Measurements from ENCODE around the gene HPCAL4. TPM values are rescaled to one million over a fixed set of nuclear protein-coding genes. Genes with fewer than 3 reads are reported as not detected.

The HPCAL4 gene
- total RNA-seq, 1 experiment from 2014 or later, result 0.14 TPM

DNA sequence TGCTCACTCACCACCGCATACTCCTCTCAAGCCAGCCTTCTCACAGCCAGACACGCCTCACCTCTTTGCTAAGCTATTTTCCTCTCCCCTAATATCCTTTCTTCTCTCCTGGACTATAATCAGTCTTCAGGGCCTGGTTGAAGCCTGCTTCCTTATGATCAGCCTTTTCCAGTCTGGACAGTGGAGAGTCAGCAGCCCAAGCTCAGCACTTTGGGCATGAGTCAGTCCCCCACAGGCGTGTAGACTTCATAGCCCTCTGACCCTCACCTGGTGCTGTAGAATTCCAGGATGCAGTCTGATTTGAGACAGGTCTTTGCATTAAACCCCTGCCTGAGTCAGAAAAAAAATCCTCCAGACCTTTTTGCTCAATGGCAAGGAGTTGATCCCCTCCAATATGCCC is 2.5 kb downstream of the HPCAL4 start:
- H3K36me3 Mint-ChIP-seq (ENCODE audit: insufficient read depth, unreplicated experiment), result no peaks in the 10 kb centered on the region
- TF ChIP-seq, protein P1, sequence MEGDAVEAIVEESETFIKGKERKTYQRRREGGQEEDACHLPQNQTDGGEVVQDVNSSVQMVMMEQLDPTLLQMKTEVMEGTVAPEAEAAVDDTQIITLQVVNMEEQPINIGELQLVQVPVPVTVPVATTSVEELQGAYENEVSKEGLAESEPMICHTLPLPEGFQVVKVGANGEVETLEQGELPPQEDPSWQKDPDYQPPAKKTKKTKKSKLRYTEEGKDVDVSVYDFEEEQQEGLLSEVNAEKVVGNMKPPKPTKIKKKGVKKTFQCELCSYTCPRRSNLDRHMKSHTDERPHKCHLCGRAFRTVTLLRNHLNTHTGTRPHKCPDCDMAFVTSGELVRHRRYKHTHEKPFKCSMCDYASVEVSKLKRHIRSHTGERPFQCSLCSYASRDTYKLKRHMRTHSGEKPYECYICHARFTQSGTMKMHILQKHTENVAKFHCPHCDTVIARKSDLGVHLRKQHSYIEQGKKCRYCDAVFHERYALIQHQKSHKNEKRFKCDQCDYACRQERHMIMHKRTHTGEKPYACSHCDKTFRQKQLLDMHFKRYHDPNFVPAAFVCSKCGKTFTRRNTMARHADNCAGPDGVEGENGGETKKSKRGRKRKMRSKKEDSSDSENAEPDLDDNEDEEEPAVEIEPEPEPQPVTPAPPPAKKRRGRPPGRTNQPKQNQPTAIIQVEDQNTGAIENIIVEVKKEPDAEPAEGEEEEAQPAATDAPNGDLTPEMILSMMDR (IDR thresholded peaks at IDR 0.05; ENCODE audit: insufficient read depth in 1 of 2, low read depth in 1 of 2, low read length in 1 of 2, severe bottlenecking in 1 of 2, unreplicated experiment in 1 of 2), result no peak
- no peaks in the 10 kb centered on the region for H3K9me3 Mint-ChIP-seq (ENCODE audit: unreplicated experiment)
- Histone ChIP-seq H3K9me3 (no peaks in the 10 kb centered on the region), H3K4me3 (ENCODE audit: low read depth, low read length) (no peak overlapping the region), H3K36me3 (ENCODE audit: control insufficient read depth, insufficient read depth, low read length) (no peaks in the 10 kb centered on the region), H3K27me3 (replicated peaks; ENCODE audit: control insufficient read depth, insufficient read depth, low read length) (no peaks in the 10 kb centered on the region; the same call in 1 of the 2 replicates), H3K4me1 (peaks cover 4% of the 10 kb centered on the region; the same call in 1 of the 2 replicates)
- ChIA-PET CTCF (no interaction called here), POLR2A (no interaction called here)
- H3K27me3 Mint-ChIP-seq (ENCODE audit: insufficient read depth, unreplicated experiment), result peaks cover 19% of the 10 kb centered on the region
- H3K4me1 Mint-ChIP-seq (ENCODE audit: low read depth, unreplicated experiment), result no peaks in the 10 kb centered on the region
- no peak overlapping the region for H3K27ac Mint-ChIP-seq (ENCODE audit: unreplicated experiment)
- H3K4me3 Mint-ChIP-seq (ENCODE audit: unreplicated experiment), result no peak overlapping the region
- DNase-seq, result no peak
- no TSS peak for BruUV-seq (replicated peaks)
- intact Hi-C loops (cut with micrococcal nuclease; ENCODE audit: unreplicated experiment), result no loop called here

DNA sequence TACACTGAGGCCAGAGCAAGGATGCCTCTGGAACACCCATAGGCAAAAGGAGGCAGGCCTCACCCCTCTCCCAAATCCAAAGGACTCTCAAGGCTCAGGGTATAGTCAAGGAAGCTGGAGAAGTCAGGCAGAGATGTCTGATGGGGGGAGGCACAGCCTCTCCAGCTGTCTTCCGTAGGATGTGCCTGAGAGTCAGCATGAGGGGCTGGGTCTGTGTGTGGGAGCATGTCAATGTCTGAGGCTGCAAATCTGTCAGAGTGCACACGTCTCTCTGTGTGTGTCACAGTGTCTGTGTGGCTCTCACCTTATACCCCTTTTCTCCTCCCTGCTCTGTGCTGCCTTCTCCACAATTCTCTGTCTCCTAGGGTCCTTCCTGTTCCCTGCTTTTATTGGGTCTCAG is 4.0 kb downstream of the HPCAL4 start:
- POLR2A ChIA-PET, result no interaction called here
- Histone ChIP-seq H3K4me1 (peaks cover 4% of the 10 kb centered on the region; the same call in 1 of the 2 replicates), H3K36me3 (ENCODE audit: control insufficient read depth, insufficient read depth, low read length) (no peaks in the 10 kb centered on the region), H3K27me3 (replicated peaks; ENCODE audit: control insufficient read depth, insufficient read depth, low read length) (no peaks in the 10 kb centered on the region; the same call in 1 of the 2 replicates), H3K4me3 (ENCODE audit: low read depth, low read length) (no peak overlapping the region), H3K9me3 (no peaks in the 10 kb centered on the region)
- Mint-ChIP-seq H3K4me3 (ENCODE audit: unreplicated experiment) (no peak overlapping the region), H3K36me3 (ENCODE audit: insufficient read depth, unreplicated experiment) (no peaks in the 10 kb centered on the region), H3K4me1 (ENCODE audit: low read depth, unreplicated experiment) (no peaks in the 10 kb centered on the region), H3K27ac (ENCODE audit: unreplicated experiment) (no peak overlapping the region), H3K27me3 (ENCODE audit: insufficient read depth, unreplicated experiment) (peaks cover 17% of the 10 kb centered on the region), H3K9me3 (ENCODE audit: unreplicated experiment) (no peaks in the 10 kb centered on the region)
- intact Hi-C loops (cut with micrococcal nuclease; ENCODE audit: unreplicated experiment), result no loop called here
- CTCF ChIA-PET, result no interaction called here
- TF ChIP-seq, protein P1 (IDR thresholded peaks at IDR 0.05; ENCODE audit: insufficient read depth in 1 of 2, low read depth in 1 of 2, low read length in 1 of 2, severe bottlenecking in 1 of 2, unreplicated experiment in 1 of 2), result no peak
- BruUV-seq (replicated peaks), result no TSS peak
- no peak for DNase-seq

DNA sequence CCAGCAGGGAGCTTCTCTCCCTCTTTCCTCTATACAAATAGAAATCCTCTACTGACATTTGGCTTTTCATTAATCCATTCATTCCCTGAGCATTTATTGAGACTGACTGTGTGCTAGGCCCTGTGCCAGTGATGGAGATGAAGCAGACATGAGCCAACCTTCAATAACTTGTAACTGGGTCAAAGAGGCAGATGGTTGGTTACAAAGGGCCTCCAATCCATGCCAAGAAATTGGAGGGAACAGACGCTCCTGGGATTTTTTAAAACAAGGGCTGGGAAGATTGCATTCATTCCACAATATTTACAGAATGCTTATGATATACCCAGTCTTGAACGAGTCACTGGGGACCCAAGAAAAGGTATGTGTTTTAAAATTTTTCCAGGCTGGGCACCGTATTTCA is 6.2 kb downstream of the HPCAL4 start:
- Mint-ChIP-seq H3K27ac (ENCODE audit: unreplicated experiment) (no peak overlapping the region), H3K4me1 (ENCODE audit: low read depth, unreplicated experiment) (no peaks in the 10 kb centered on the region), H3K36me3 (ENCODE audit: insufficient read depth, unreplicated experiment) (no peaks in the 10 kb centered on the region), H3K9me3 (ENCODE audit: unreplicated experiment) (no peaks in the 10 kb centered on the region), H3K4me3 (ENCODE audit: unreplicated experiment) (no peak overlapping the region), H3K27me3 (ENCODE audit: insufficient read depth, unreplicated experiment) (peaks cover 14% of the 10 kb centered on the region)
- intact Hi-C loops (cut with micrococcal nuclease; ENCODE audit: unreplicated experiment), result no loop called here
- ChIA-PET POLR2A (no interaction called here), CTCF (no interaction called here)
- H3K4me3 ChIP-seq (ENCODE audit: low read depth, low read length), result no peak overlapping the region
- no peaks in the 10 kb centered on the region for H3K9me3 ChIP-seq
- no peaks in the 10 kb centered on the region for H3K36me3 ChIP-seq (ENCODE audit: control insufficient read depth, insufficient read depth, low read length)
- no peaks in the 10 kb centered on the region for H3K4me1 ChIP-seq
- TF ChIP-seq, protein P1 (IDR thresholded peaks at IDR 0.05; ENCODE audit: insufficient read depth in 1 of 2, low read depth in 1 of 2, low read length in 1 of 2, severe bottlenecking in 1 of 2, unreplicated experiment in 1 of 2), result no peak
- no peaks in the 10 kb centered on the region for H3K27me3 ChIP-seq (replicated peaks; ENCODE audit: control insufficient read depth, insufficient read depth, low read length)
- DNase-seq, result no peak
- BruUV-seq (replicated peaks), result no TSS peak
